C4-2B (cell line): ENCODE data around the gene KRT23.
"Not testable (repeated sequence)": the region's sequence is repeated elsewhere in the genome, so short reads cannot be mapped to it uniquely, and the experiment has no call there.

Experiments used
- CTCF ChIP-seq: fragments of 450-650 bp; conservative IDR thresholded peaks from 2 replicates; pipeline ENCODE4 v1.5.1; 2017; ENCODE audit warnings: mild to moderate bottlenecking
- ZFX ChIP-seq: fragments of 450-650 bp; IDR thresholded peaks from 2 replicates; pipeline ENCODE4 v1.6.1; 2017

- not testable (repeated sequence) for TF ChIP-seq CTCF, ZFX
Measured at GRCh38 chr17:40917116-40917515, 20.3 kb downstream of the KRT23 start.
